ENCODE data around the gene POLR3K.

The POLR3K gene

GRCh38 chr16:78444-79150, 25.2 kb upstream of the POLR3K start:
- no peak for DNase-seq

DNA sequence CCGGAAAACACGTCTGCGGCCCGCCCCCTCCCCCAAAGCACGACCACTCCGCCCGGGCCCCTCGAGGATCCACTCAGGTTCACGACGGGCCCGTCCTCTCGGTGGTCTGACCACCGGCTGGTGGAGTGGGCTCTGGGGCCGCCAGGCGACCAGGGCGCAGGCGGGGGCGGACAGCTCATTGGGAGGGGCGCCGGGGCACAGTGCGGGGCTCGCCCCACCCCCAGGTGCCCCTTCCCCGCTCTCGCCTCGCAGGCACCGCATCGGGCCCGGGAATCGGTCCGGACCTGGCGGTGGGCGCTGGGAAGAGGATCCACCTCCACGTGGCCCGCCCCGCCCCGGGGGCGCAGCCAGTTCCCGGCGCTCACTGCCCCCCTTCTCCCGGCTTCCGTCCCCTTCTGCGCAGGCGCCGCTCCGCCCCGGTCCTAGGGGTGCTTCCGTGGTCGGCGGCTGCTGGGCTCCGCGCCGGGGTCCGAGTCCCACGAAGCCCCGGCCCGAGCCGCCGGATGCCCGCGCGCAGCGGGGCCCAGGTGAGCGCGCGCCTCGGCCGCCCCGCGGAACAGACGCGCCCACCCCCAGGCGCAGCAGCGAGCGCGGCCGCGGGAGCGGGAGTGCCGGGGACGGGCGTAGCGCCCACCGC, 24.5 kb upstream of the POLR3K start, which contains the start of gene MPG:
Gene MPG (plus strand): TSS at position 419 of the 637 bp plus-strand sequence. CDS start 85 bp downstream, at position 504.
- DNase-seq: peak; percentile 81 to 83

GRCh38 chr16:77273-77806, 23.9 kb upstream of the POLR3K start:
- DNase-seq: peak; percentile 16 to 28

DNA sequence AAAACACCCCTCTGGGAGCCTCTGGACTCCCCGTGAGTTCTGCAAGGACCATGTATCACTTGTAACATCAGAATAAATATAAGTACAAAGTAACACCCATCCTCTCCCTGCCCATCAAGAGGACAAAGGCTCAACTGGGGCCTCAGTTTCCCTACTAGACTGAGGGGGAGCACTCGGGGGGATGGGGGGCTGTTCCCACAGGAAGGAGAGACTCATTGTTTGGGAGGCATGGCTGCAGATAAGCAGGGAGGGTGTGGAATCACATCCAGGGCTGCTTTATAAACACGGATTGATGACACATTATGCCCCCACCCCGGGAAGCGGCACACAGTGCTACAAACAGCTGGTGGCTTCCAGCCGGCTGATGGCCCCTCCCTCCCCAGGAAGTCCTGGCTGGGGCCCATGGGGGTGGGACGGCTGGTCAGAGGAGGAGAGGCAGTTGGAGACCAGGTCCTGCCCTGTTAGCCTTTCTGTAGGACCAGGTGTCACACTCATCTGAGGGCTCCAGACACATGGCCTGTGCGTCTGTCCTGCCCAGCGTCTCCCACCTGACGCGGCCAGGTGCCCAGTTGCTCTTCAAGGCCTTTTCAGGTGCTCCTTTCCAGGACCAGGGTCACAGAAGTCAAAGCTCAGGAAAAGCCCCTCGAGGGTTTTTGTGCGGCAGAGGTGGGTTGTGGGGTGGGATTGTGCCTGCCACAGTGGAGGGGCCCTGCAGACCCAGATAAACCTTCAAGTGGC, 23.3 kb upstream of the POLR3K start:
- DNase-seq: no peak

- DNase-seq: no peak
Measured at GRCh38 chr16:75580-76501, 22.4 kb upstream of the POLR3K start.

GRCh38 chr16:74747-75334, 21.4 kb upstream of the POLR3K start:
- no peak for DNase-seq

- no peak for DNase-seq
Measured at GRCh38 chr16:74051-74746, 20.8 kb upstream of the POLR3K start.

GRCh38 chr16:72561-73548, 19.4 kb upstream of the POLR3K start, which contains the start of gene RHBDF1:
Gene RHBDF1 (minus strand): TSS chr16:72631. CDS start chr16:65015, 7,616 bp downstream.
- DNase-seq: no peak

DNA sequence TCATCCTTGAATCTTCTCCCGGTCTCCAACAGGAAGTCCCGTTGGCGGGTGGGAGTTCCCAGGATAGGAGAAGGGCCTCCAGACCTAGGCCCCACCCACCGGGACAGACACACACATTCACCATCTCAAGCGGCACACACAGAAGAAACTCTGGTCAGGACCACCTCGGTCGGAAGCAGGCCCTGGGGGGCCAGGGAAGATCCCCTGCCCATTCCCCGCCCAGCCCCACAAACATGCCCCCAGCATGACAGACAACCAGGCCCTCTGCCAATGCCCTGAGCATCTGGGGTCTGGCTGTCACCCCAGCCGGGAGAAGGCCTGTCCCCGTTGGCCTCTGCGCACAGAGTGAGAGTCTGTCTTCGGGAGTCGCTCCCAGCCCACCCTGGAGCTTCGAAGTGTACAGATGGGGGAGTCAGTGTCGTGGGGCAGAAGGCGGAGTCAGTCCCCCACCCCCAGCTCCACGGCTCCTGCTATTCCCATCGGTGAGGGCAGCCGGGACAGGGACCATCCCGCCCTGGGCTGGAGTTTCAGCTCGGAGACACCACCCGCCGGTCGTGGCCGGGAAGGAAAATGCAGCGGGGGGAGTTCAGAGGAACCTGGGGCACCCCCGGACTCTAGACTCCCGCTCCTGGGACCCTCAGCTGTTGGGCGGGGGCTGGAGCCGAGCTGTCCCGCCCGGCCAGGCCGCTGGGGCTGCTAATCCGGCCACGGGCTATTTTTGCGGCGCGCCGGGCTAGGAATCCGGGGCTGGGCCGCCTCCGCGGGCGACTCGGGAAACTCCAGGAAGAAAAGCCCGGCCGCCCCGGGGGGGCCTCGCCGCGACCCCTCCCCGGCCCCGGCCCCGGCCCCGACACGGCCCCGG, 18.4 kb upstream of the POLR3K start:
- DNase-seq: no peak

DNA sequence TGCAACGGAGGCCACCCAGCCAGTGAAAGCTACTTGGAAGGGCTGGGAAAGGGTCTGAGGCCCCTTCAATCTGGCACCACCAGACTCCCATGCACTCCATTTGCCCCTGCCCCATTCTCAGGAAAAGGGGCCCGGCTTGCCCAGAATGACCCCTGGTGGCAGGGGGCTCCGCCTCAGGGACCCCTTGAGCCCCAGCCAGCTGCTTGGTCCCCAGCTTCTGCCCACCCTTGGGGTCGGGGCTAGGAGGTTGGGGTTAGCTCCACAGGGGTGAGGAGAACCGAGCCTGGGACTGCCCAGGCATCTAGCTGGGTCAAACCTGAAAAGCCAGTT, 17.8 kb upstream of the POLR3K start:
- no peak for DNase-seq

GRCh38 chr16:69181-69580, 15.8 kb upstream of the POLR3K start:
- no peak for DNase-seq

GRCh38 chr16:67884-68789, 14.7 kb upstream of the POLR3K start:
- DNase-seq: no peak

- DNase-seq: no peak
Measured at GRCh38 chr16:67183-67791, 13.9 kb upstream of the POLR3K start.

DNA sequence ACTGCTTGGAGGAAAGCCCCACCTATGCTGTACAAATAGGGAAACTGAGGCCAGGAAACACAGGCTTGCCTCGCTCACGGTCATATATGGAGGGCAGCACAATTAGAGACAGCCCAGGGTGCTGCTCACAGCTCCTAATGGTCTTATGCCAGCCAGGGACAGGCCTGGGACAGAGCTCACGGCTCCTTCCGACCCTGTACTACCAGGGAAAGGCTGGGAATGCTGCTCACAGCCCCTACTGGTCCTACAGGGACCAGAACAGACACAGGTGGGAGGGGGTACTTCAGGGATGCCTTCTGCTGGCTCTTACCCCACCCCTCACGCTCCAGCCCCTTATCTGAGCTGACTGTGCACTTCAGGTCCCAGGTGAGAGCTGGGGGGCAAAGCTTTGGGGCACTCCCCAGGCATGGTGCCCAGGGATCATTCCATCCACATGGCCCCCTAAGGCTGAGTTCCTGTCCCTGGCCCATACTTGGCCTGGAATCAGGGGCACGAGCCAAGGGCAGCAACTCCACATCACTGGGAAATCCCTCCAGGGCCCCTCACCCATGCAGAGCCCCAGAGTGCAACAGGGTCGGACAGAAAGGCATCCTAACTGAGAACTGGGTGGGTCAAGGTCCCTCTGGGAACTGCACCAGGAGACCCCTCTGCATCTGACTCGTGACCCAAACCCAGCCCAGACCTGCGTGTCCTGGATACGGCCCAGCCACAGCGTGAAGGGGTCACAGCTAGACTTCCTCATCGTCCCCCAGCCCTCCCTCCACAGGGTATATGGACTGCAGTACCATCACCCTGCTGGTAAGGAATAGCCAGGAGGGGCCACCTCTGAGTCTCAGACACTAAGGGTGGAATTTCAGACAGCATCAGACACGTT, 13.1 kb upstream of the POLR3K start:
- no peak for DNase-seq

DNA sequence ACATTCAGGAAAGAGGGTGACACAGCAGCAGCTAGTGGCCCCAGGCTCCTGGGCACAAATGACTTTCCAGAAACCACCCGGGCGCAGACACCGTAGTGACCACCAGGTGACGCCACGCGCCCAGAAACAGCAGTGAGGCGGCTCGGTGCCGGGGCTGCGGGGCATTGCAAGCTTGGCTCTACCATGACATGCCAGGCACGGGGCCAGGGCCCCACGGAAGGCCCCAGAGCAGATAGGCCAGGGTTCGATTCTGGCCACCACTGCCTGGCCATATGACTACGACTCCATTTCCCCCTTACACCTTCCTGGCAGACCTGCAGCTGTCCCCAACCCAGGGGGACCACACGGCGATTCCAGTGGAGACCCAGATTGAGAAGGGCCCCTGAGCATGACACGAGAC, 12.3 kb upstream of the POLR3K start:
- peak; percentile 80 to 84 for DNase-seq

- no peak for DNase-seq
Measured at GRCh38 chr16:64914-65255, 11.5 kb upstream of the POLR3K start.

All from activated CD4-positive, alpha-beta T cell treated with anti-CD3 and anti-CD28 coated beads for 4 hours (primary cell).